ENCODE data around the gene AGAP1.

- TF ChIP-seq POLR2AphosphoS5 (IDR thresholded peaks at IDR 0.05; ENCODE audit: low read depth, low read length) (no peak), POLR2A (IDR thresholded peaks at IDR 0.05; ENCODE audit: low read depth, low read length) (no peak), TAF1 (IDR thresholded peaks at IDR 0.05; ENCODE audit: borderline replicate concordance, low read depth, low read length) (no peak)
These were observed 132.8 kb downstream of the AGAP1 start for GRCh38 chr2:235626658-235627057.

Measured in GM12892 (cell line).